Stimulated activated CD8-positive, alpha-beta memory T cell treated with anti-CD3 and anti-CD28 coated beads, Interleukin-2, amount 100 ng/mL, for 1 hour (primary cell): ENCODE measurements around the gene CCDC88A.
"Not testable (repeated sequence)": the region's sequence is repeated elsewhere in the genome, so short reads cannot be mapped to it uniquely, and the experiment has no call there.

ENCODE experiments used
- DNase-seq, 2 donors: peaks; one replicate each; pipeline ENCODE4 v3.0.0-alpha.2; 2020; ENCODE audit warnings: low read depth in 2 of 2

Gene CCDC88A

DNA sequence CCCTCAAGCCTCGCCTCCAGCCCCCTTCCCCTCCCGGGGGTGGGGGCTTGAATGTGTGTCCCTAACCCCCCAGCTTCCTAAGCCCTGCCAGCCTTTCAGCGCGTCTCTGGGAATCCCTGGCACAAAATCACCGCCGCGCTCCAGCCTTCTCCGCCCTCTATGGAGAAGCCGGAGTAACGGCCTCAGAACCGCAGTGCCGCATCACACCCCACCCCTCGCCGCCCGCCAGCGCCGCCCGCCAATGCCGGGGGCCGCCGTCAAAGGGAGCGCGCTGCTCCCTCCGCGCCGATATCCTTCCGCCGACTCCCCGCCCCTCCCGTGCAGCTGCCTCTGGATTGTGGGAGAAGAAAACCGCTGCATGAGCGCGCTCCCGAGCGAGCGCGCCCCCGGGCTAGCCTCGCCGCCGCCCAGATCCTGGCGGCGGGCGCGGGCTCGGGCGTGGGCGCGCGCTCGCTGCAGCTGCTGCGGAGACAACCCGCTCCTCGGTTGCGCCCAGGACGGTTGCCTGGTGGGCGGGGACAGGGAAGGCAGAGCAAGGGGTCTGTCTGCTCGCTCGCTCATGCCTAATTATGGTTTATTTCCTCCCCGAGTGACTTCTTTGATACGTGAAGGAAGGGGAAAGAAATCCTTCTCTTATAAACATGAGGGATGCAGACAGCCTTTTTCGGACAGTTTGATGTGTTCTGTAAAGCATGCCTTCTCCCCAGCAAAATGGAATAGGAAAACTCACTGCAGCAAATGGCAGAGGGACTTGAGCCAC is at the start of gene CCDC88A:
TSS of gene CCDC88A (minus strand) at position 178 of the 760 bp plus-strand sequence. CDS start 777 bp downstream, outside the sequence.
- DNase-seq: peak; percentile 65 to 75

DNA sequence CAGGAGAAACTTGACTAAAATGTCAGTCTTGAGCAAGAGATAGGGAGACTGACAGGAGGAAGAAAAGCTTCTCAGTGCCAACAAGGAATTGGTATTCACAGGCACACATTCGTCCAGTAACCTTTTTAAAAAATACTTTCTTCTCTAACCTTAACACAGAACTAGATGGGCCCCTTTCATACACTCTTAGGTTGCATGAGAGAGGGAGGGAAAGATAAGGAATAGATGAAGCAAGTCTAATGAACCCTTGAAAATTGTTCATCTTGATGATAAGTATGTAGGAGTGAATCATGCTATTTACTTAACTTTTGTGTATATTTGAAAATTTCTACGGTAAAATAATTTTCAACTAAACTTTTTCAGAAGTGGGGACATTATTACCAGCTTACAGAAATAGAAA is 42.0 kb upstream of the CCDC88A start:
- DNase-seq: no peak

DNA sequence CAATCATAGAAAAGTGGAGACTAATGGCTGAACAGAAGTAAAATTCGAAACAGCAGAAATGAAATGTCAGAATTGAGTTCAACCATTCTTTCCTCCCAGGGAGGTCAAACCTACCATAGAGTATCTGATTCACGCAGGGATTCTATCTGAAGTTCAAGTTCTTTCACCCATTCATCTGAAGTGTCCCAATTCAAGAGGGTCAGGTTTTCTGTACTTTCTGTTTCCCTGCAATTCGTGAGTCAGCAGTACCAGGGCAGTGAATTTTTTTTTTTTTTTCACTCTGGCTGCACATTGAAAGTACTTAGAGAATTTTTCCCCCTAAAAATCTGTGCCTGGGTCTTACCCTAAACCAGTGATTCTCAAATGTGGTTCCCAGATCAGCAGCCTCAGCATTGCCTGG is 40.9 kb upstream of the CCDC88A start:
- DNase-seq: no peak

- DNase-seq: no peak
Measured at GRCh38 chr2:55459714-55460274, 40.1 kb upstream of the CCDC88A start.

- DNase-seq: no peak
Measured at GRCh38 chr2:55459279-55459678, 39.6 kb upstream of the CCDC88A start.

DNA sequence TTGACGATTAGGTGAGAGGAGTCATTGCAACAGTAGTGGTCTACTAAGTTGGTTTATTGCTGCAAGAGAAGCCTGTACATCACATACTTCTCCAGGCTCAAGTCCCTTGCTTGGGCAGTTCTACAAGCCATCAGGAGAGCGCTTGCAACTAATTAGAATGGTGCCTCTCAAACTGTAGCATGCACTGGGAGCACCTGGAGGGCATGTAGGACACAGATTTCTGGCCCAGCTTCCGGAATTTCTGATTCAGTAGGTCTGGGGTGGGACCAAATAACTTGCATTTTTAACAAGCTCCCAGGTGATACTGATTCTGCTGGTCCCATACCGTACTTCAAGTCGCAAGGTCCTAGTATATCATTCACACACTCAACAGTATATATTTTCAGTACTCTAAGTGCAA is 34.5 kb upstream of the CCDC88A start:
- no peak for DNase-seq

DNA sequence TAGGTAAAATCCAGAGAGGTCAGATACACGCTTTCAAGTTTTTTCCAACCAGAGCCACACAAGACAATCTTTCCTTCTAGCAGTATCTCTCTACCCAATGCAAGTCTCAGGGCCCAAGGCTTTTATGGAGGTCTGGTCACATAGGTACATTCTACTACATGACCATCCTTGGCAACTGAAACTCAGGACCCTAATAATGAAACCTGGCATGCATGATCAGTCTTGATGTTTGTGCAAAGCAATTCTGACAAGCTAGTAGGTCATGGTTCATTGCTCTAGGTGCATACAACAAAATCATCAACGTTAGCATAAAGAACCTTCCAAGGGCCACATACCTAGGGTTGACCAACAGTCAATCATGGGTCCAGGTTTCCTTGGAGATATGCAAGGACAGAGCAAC is 33.2 kb upstream of the CCDC88A start:
- no peak for DNase-seq

- DNase-seq: no peak
Measured at GRCh38 chr2:55451699-55452098, 32.0 kb upstream of the CCDC88A start.

GRCh38 chr2:55450014-55450413 is 30.4 kb upstream of the CCDC88A start:
- DNase-seq: not testable (repeated sequence)

GRCh38 chr2:55442045-55442760 is 22.5 kb upstream of the CCDC88A start:
- not testable (repeated sequence) for DNase-seq

DNA sequence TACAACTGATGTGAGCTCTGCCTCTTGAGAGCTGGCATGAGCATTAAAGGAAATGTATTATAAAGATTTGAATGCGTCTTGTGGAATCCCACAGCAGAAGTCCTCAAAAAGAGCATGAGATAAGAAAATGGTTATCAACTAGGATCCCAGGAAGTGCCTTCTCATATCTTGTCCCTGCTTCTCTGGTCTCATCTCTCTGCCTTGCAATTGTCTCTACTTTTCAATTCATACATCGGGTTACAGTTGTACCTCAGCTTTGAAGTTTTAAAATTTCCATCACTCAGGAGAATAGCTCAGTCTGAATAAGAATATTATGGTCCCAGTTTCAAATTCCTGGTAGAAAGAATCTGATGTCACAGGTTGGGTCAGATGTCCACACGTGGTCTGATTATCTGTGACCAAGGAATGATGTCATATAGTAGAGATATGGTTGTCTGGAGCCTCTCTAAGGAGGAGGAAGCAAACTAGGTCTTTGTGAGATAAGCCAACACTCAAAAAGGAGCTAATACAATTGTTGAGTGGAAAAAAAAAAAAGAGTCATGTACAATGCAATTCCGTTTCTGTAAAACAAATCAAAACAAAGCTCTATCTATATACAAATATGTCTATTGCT is 21.7 kb upstream of the CCDC88A start:
- DNase-seq: no peak

GRCh38 chr2:55439101-55439397 is 19.4 kb upstream of the CCDC88A start:
- DNase-seq: no peak

GRCh38 chr2:55438391-55439100 is 18.9 kb upstream of the CCDC88A start:
- DNase-seq: no peak

- no peak for DNase-seq
Measured at GRCh38 chr2:55437515-55438390, 18.1 kb upstream of the CCDC88A start.

DNA sequence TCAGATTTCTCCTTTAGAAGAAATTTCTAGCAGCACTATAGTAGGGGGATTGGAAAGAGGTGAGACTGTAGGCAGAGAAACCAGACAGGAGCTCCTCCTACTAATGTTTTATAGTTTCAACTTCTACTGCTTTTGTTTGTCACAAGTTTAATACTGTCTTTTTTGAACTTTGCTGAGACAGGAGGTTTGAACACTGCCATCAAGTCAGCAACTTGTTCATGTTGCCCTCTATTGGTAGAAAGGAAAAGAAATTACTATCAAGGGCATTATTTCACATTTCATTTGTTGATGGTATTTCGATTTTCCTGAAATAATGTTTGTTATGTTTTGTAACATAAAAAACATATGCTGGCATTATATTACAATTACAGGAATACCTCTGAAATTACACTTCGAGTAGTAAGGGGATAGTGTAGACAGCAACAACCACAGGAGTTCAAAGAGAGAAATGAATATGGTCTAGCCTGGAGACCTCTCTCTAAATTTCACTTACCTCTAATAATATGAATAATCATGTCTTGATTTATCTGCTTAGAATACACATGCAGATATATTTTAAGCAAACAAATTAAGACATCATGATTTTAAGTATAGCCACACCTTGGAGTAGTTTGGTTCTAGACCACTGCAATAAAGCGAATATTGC is 12.4 kb upstream of the CCDC88A start:
- no peak for DNase-seq

GRCh38 chr2:55430211-55430975 is 10.7 kb upstream of the CCDC88A start:
- no peak for DNase-seq

- no peak for DNase-seq
Measured at GRCh38 chr2:55428258-55428657, 8.6 kb upstream of the CCDC88A start.

DNA sequence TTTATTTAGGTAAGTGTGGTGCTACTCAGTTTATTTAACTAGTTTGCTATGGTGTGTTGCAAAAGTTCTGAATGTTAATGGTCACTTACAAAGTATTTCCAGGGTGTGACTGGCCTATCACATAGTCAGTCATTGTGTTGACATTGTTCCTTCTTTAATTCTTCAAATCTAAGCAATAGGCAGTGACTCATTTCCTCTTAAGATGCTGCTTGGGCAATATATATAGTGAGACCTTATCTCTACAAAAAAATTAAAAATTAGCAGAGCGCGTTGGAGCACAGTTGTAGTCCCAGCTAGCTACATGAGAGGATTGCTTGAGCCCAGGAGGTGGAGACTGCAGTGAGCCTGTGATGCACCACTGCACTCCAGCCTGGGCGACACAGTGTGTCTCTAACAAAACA is 5.8 kb upstream of the CCDC88A start:
- DNase-seq: no peak

DNA sequence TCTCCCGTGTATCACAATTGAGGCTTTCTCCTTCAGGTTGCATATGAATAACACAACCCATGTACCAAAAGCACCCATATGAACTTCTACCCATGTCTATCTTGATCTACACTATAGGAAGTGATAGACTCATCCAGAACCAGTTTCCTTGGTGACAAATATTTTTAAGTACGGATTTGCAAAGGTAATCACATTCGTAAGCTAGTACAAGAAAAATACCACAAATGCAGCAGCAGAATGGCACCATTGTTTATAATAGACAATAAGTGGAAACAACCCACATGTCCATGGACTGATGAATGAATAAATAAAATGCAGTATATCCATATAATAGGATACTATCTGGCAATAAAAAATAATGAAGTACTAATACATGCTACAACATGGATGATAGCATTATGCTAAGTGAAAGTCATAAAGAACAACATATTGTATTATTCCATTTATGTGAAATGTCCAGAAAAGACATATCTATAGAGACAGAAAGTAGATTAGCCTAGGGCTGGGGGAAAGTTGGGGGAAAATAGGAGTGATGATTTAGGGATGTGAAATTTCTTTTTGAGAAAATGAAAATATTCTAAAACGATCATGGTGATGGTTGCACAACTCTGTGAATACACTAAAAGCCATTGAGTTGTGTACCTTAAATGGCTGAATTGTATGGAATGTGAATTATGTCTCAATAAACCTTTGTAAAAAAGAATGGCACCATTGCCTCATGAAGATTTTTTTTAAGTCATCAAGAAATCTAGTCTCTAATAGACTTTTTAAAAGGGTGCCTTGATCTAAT is 3.4 kb upstream of the CCDC88A start:
- DNase-seq: no peak
